Breast epithelium (tissue), 3 donors: ENCODE measurements around the gene SLC22A23.

Source experiments
- POLR2AphosphoS5 ChIP-seq, 3 donors: sonication (generic); formaldehyde crosslinking; IDR thresholded peaks; one replicate each; pipeline ENCODE4 v1.6.1; 2017; ENCODE audit warnings: antibody characterized with exemption in 3 of 3
- TF ChIP-seq, protein P1 (sequence below), 3 donors: fragments of 450-650 bp; IDR thresholded peaks; one replicate each; pipeline ENCODE4 v1.5.1; 2016 to 2017; ENCODE audit warnings: antibody characterized with exemption in 3 of 3, mild to moderate bottlenecking in 3 of 3, moderate library complexity in 3 of 3

DNA sequence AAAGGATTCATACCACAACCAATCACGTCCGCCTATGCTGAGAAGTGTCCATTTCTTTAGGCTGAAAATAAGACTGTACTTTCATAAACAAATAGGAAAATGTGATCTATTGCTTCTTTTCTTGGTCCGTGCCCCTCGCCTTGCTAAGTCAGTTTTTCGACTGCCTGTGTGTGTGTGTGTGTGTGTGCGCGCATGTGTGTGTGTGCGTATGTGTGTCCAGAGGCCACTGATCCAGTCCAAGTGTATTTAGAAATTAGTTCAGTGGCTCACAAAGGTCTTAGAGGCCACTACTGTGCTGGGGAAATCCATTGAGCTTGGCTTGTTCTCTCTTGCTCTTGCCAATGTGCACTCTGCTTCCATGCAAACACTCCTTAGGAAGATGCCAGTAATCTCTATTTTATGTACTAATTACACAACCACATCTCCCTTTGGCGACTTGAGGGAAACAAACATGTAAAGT is 50.5 kb downstream of the SLC22A23 start:
- TF ChIP-seq, protein P1, sequence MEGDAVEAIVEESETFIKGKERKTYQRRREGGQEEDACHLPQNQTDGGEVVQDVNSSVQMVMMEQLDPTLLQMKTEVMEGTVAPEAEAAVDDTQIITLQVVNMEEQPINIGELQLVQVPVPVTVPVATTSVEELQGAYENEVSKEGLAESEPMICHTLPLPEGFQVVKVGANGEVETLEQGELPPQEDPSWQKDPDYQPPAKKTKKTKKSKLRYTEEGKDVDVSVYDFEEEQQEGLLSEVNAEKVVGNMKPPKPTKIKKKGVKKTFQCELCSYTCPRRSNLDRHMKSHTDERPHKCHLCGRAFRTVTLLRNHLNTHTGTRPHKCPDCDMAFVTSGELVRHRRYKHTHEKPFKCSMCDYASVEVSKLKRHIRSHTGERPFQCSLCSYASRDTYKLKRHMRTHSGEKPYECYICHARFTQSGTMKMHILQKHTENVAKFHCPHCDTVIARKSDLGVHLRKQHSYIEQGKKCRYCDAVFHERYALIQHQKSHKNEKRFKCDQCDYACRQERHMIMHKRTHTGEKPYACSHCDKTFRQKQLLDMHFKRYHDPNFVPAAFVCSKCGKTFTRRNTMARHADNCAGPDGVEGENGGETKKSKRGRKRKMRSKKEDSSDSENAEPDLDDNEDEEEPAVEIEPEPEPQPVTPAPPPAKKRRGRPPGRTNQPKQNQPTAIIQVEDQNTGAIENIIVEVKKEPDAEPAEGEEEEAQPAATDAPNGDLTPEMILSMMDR (IDR thresholded peaks at IDR 0.05), result no peak
- no peak for TF ChIP-seq POLR2AphosphoS5 (IDR thresholded peaks at IDR 0.05)
